Measurements from ENCODE around the gene LATS1.
"Not testable (repeated sequence)": the region's sequence is repeated elsewhere in the genome, so short reads cannot be mapped to it uniquely, and the experiment has no call there.

The LATS1 gene

GRCh38 chr6:149717588-149718458 is at the start of gene LATS1:
TSS of gene LATS1 (minus strand) at chr6:149718101. CDS start at chr6:149702126, 15,975 bp downstream.
- DNase-seq, result peak; percentile 91

- DNase-seq, result no peak
Observed at GRCh38 chr6:149766156-149766769, 48.4 kb upstream of the LATS1 start.

GRCh38 chr6:149763866-149764265 is 46.0 kb upstream of the LATS1 start:
- DNase-seq, result no peak

DNA sequence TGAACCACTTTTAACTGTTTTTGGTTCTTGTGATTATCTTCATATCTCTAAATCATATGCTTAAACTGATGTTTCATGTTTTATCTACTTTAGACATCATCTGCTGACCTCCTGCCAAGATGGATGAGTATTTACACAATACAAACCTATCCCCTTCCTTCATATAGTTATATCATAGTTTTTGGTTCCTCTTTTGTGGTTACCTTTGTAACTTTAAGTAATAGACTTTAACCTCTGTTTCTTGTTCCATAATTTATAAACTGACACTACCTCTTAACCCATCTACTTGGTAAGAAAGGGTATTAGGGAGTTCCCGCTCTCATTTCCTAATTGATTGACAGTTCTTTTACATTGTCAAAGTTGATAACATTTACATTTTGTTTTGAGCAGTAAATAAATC is 43.5 kb upstream of the LATS1 start:
- DNase-seq, result no peak

GRCh38 chr6:149756261-149756636 is 38.3 kb upstream of the LATS1 start:
- no peak for DNase-seq

DNA sequence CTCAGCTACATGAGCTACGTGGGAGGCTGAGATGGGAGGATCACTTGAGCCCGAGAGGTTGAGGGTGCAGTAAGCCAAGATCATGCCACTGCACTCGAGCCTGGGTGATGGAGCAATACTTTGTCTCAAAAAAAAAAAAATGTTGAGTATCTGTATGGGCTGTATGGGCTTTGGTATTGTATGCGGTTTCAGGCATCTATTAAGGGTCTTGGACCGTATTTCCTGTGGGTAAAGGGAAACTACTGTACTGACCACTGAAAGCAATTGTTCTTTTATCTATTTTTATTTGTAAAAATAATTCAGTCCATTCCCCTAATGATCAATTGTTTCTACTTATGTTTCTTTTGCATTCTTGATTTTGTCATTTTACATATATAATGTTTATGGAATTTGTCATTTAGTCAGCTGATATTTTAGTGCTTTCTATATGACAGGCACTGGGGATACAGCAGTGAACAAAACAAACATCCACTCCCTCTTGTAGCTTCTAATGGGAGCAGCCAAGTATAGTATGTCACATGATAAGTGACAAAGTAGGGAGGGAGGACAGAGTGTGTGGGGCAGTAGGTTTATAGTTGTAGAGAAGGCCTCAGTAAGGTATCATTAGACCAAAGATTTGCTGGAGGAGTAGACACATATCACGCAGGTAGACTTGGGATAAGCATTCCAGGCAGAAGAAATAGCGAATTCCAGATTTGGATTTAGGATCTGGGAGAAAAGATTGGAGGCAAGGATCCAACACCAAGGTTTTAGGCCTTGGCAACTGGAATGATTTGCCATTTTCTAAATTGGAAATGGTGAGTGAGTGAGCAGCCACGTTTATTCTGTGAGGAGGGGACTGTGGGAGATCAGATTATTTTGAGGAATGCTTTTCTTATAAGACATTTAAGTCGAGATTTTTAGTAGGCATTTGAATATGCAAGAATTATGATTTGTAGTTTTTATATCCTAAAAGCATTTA is 37.7 kb upstream of the LATS1 start:
- DNase-seq, result no peak

- DNase-seq, result no peak
Observed at GRCh38 chr6:149754548-149754947, 36.6 kb upstream of the LATS1 start.

- DNase-seq, result not testable (repeated sequence)
Observed at GRCh38 chr6:149753374-149753637, 35.4 kb upstream of the LATS1 start.

DNA sequence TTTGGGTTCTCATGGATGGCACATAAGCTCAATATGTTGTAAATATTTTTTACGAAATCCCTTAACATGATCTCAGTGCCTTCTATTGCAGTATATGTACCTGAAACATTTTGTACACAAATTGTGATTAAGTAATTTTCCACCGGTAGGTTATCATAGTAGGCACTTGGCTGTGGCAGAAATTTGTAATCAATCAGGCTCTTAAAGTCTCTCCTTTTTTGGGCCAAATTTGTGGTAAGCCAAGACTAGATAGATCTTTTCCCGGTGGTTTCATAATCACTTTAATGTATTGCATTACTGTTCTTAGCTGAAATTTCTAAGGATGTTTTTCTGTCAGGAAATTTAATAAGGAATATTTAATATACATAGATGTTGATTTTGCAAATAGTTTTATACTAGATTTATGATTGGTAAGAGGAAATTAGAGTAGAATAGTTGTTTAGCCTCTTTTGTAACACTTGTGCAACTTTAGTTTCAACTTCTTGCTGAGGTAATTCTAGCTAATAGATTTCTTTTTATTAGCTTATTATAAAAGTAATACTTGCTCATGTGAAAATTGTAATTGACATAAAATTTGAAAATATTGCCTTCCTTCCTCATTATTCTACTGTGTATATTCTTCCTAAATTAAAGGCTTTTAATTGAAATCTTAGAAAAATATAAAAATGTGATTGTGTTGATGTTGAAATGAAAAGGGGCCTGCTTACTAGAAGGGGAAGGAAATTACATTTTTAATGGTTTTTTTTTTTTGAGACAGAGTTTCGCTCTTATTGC is 34.9 kb upstream of the LATS1 start:
- no peak for DNase-seq

- DNase-seq, result not testable (repeated sequence)
Observed at GRCh38 chr6:149751920-149752319, 34.0 kb upstream of the LATS1 start.

- no peak for DNase-seq
Observed at GRCh38 chr6:149751239-149751638, 33.3 kb upstream of the LATS1 start.

- DNase-seq, result peak; percentile 57
Observed at GRCh38 chr6:149750136-149750609, 32.3 kb upstream of the LATS1 start.

DNA sequence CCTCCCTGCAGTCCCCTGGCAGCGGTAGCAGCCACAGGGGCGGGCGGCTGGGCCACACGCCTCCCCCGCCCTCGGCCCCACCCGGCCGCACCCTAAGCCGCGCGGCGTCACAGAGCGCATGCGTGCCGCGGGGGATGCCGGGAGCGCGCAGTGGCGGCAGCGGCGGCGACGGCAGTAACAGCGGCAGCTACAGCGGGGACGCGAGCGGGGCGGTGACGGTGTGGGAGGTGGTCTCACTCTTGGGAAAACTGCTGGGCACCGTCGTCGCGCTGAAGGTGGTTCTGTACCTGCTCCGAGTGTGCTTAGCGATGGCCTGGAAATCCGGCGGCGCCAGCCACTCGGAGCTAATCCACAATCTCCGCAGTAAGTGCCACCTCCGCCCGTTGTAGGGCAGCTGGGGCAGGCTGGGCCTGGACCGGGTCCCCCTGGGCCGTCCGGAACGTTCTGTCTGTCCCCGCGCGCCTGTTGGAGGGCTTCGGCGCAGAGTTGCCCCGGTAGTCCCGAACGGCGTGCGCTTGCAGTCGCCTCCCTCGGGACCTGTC is 31.8 kb upstream of the LATS1 start, which contains the start of gene PCMT1:
Gene PCMT1 (plus strand): TSS at position 148 of the 542 bp plus-strand sequence. CDS start 161 bp downstream, at position 309.
- DNase-seq, result peak; percentile 92

DNA sequence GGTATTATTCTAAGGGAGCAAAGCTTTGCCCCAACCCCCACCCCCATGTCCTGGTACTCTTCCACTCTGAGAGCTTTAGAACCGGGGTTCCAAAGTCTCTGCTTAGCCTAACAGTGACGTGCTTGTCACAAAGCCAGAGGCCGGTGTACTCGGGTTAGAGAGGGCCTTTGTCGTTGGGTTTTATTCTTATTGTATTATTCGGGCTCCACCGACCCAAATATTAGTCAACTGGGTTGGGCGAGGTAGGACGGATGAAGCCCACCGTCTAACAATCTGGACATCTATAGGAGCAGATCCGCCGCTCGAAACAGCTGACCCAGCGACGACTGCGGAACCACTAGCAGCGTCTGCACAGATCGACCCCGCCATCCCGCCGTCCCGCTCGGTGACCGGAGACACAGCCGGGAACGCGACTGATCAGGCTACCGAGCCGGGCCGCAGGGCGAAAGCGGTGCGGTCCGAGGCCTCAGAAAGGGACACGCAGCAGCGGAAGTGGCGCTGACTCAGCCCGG is 31.2 kb upstream of the LATS1 start:
- DNase-seq, result not testable (repeated sequence)

- peak; percentile 95 for DNase-seq
Observed at GRCh38 chr6:149746147-149746946, 28.4 kb upstream of the LATS1 start, which contains the start of gene NUP43. TSS of gene NUP43 (minus strand) at chr6:149746529. CDS start at chr6:149746495, 34 bp downstream.

GRCh38 chr6:149745252-149745651 is 27.4 kb upstream of the LATS1 start:
- DNase-seq, result not testable (repeated sequence)

DNA sequence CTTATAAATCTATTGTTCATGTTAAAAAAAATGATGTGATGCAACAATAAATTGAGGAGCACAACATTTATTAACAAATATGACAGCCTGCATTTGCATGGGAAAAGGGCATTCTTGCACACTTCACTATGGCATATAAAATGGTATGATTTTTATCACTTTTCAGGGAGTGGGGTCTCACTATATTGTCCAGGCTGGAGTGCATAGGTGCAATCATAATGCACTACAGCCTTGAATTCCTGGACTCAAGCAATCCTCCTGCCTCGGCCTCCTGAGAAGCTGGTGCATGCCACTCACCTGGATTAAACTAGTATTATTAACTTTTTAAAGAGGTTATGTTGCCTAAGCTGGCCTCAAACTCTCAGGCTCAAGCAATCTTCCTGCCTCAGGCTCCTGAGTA is 17.0 kb upstream of the LATS1 start:
- DNase-seq, result no peak

DNA sequence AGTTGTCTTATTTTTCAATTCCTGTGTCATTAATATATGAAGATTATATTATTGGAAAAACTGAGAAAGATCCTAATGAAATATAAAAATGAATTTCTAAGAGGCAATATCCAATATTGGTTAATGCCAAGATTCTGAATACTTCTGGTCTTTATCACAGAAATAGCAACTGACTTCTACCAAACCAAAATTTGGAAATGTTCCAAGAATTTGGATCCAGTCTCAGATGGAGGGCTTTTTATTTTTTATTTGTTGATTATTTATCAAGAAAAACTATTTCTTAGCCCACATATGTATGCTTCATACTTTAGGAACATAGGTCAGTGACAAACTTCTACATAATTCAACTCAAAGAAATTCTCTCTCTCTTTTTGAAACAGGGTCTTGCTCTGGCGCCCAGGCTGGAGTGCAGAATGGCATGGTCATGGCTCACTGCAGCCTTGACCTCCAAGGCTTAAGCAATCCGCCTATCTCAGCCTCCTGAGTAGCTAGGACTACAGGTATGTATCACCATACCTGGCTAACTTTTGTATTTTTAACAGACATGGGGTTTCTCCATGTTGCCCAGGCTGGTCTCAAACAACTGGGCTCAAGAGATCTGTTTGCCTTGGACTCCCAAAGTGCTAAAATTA is 15.3 kb upstream of the LATS1 start:
- DNase-seq, result no peak

GRCh38 chr6:149729824-149730223 is 11.9 kb upstream of the LATS1 start:
- no peak for DNase-seq

Measured in CD4-positive, alpha-beta T cell treated with Interleukin-10 for 1 hour (primary cell).